SK-N-SH (cell line): ENCODE measurements around the gene ADNP2. TPM values are rescaled to one million over a fixed set of nuclear protein-coding genes. Genes with fewer than 3 reads are reported as not detected.

Experiments
- CTCF ChIA-PET: fragments of 300-600, 350-600 bp; formaldehyde crosslinking; extraction: SDS; loops from one replicate; lab custom pipeline; 2021; lab: Yijun Ruan, JAX
- POLR2A ChIA-PET: fragments of 350-600 bp; sonication (Branson Sonifier 250); formaldehyde crosslinking; extraction: SDS; loops from one replicate; lab custom pipeline; 2020; ENCODE audit warnings: antibody characterized with exemption, inconsistent platforms; lab: Yijun Ruan, JAX
- DNase-seq: peaks from one replicate; pipeline ENCODE4 v3.0.0; 2012
- H2AFZ ChIP-seq: fragments of 200-600 bp; sonication (generic); 2 replicates; pipeline ENCODE4 v1.8.1; 2016; ENCODE audit warnings: antibody characterized with exemption, mild to moderate bottlenecking, low read depth
- H3F3A ChIP-seq: fragments of 200-600 bp; sonication (generic); replicated peaks from 2 replicates; pipeline ENCODE3; 2016; ENCODE audit warnings: antibody characterized with exemption, mild to moderate bottlenecking; ENCODE audit not compliant: insufficient read depth
- H3K27ac ChIP-seq, 2 experiments: fragments of 200-500 bp in 1 of 2; fragments of 200-600 bp in 1 of 2; sonication (Bioruptor generic) in 1 of 2; sonication (generic), shearing (Covaris generic) in 1 of 2; 2 replicates each; pipeline versions ENCODE4 v1.5.1 to v1.6.1; 2014 to 2016; ENCODE audit warnings: low read depth in 2 of 2, inconsistent platforms in 1 of 2, low read length in 1 of 2, mild to moderate bottlenecking in 1 of 2, mixed read lengths in 1 of 2
- H3K27me3 ChIP-seq: fragments of 200-600 bp; sonication (generic), shearing (Covaris generic); 2 replicates; pipeline ENCODE4 v1.6.1; 2016; ENCODE audit warnings: mixed run types; ENCODE audit not compliant: insufficient read depth
- H3K36me3 ChIP-seq, 2 experiments: fragments of 200-500 bp in 1 of 2; fragments of 200-600 bp in 1 of 2; sonication (Bioruptor generic) in 1 of 2; sonication (generic) in 1 of 2; replicated peaks in 1 of 2; 2 replicates each; pipeline versions ENCODE3 to v1.5.1; 2014 to 2016; ENCODE audit warnings: low read length in 1 of 2, mild to moderate bottlenecking in 1 of 2; ENCODE audit not compliant: insufficient read depth in 2 of 2, control insufficient read depth in 1 of 2
- H3K4me1 ChIP-seq, 2 experiments: fragments of 200-500 bp in 1 of 2; fragments of 200-600 bp in 1 of 2; sonication (Bioruptor generic) in 1 of 2; sonication (generic), shearing (Covaris generic) in 1 of 2; 2 replicates each; pipeline versions ENCODE4 v1.5.1 to v1.6.1; 2014 to 2016; ENCODE audit warnings: low read depth in 1 of 2, low read length in 1 of 2, mixed run types in 1 of 2; ENCODE audit not compliant: insufficient read depth in 2 of 2, control insufficient read depth in 1 of 2
- H3K4me2 ChIP-seq: fragments of 200-600 bp; sonication (generic), shearing (Covaris generic); 2 replicates; pipeline ENCODE4 v1.6.1; 2017; ENCODE audit warnings: mixed run types
- H3K4me3 ChIP-seq, 2 experiments: fragments of 200-500 bp in 1 of 2; fragments of 200-600 bp in 1 of 2; sonication (Bioruptor generic) in 1 of 2; sonication (generic), shearing (Covaris generic) in 1 of 2; 2 replicates each; pipeline versions ENCODE4 v1.5.1 to v1.8.1; 2014 to 2016; ENCODE audit warnings: low read depth in 2 of 2, inconsistent platforms in 1 of 2, low read length in 1 of 2, mild to moderate bottlenecking in 1 of 2, mixed read lengths in 1 of 2, moderate library complexity in 1 of 2
- H3K79me2 ChIP-seq: fragments of 200-600 bp; sonication (generic); 2 replicates; pipeline ENCODE4 v1.8.1; 2017; ENCODE audit warnings: mild to moderate bottlenecking; ENCODE audit not compliant: insufficient read depth
- H3K9ac ChIP-seq: fragments of 200-600 bp; sonication (generic); 2 replicates; pipeline ENCODE4 v1.6.1; 2017; ENCODE audit warnings: mixed run types
- H3K9me2 ChIP-seq: fragments of 200-600 bp; sonication (generic); 2 replicates; pipeline ENCODE4 v1.6.1; 2017; ENCODE audit warnings: mixed run types
- H3K9me3 ChIP-seq: fragments of 200-600 bp; sonication (generic); 2 replicates; pipeline ENCODE4 v1.6.1; 2017; ENCODE audit warnings: mixed run types, mild to moderate bottlenecking, moderate library complexity
- H4K20me1 ChIP-seq: fragments of 200-600 bp; sonication (generic); 2 replicates; pipeline ENCODE4 v1.6.1; 2017; ENCODE audit warnings: mild to moderate bottlenecking, mixed run types; ENCODE audit not compliant: insufficient read depth
- EP300 ChIP-seq, 2 experiments: IDR thresholded peaks; 2 replicates each; pipeline versions ENCODE4 v1.4.0 to v1.6.1; 2012; ENCODE audit warnings: borderline replicate concordance in 1 of 2, low read depth in 1 of 2, low read length in 1 of 2
- EZH2phosphoT487 ChIP-seq: fragments of 200-600 bp; sonication (generic); IDR thresholded peaks from 2 replicates; pipeline ENCODE4 v1.6.1; 2017; ENCODE audit warnings: low read depth, mixed run types, mild to moderate bottlenecking, antibody characterized with exemption, moderate library complexity, borderline replicate concordance
- FOXJ3 ChIP-seq: sonication (generic); formaldehyde crosslinking; IDR thresholded peaks from 2 replicates; pipeline ENCODE4 v1.5.1; 2020; ENCODE audit warnings: mild to moderate bottlenecking, missing genetic modification reagents
- FOXM1 ChIP-seq: IDR thresholded peaks from 2 replicates; pipeline ENCODE4 v1.4.0; 2012; ENCODE audit warnings: low read depth, mild to moderate bottlenecking
- JUND ChIP-seq: IDR thresholded peaks from 2 replicates; pipeline ENCODE4 v1.4.0; 2012
- MEF2A ChIP-seq: IDR thresholded peaks from 2 replicates; pipeline ENCODE4 v1.4.0; 2012; ENCODE audit warnings: low read depth, borderline replicate concordance
- NRF1 ChIP-seq: IDR thresholded peaks from 2 replicates; pipeline ENCODE4 v1.6.1; 2012; ENCODE audit warnings: low read depth, mild to moderate bottlenecking, low read length
- RFX5 ChIP-seq: IDR thresholded peaks from 2 replicates; pipeline ENCODE4 v1.6.1; 2012; ENCODE audit warnings: mild to moderate bottlenecking, improper control_type of control experiment, low read length
- RXRA ChIP-seq: IDR thresholded peaks from 2 replicates; pipeline ENCODE4 v1.4.0; 2012; ENCODE audit warnings: low read depth, mild to moderate bottlenecking, borderline replicate concordance
- SMC3 ChIP-seq: IDR thresholded peaks from 2 replicates; pipeline ENCODE4 v1.6.1; 2012; ENCODE audit warnings: low read depth, low read length, improper control_type of control experiment
- WGBS: methylation state at CpG from one replicate; pipeline ENCODE4 v1.1.6; 2017; ENCODE audit warnings: low lambda C conversion rate; 5-methylcytosine and 5-hydroxymethylcytosine counted together
- polyA plus RNA-seq, 3 experiments: library from polyadenylated mRNA; depleted of rRNA; stranded (reverse); fragments of >200 nt; gene quantifications; 2 replicates each; pipeline ENCODE4 v1.2.3, GENCODE V29; 2012
- TF ChIP-seq, protein P1 (sequence below): IDR thresholded peaks from 2 replicates; pipeline ENCODE4; 2012
- TF ChIP-seq, protein P2 (sequence below): fragments of 150-350 bp; IDR thresholded peaks from 2 replicates; pipeline ENCODE4 v1.6.1; 2017; ENCODE audit warnings: antibody characterized with exemption, low read length, low read depth, borderline replicate concordance
- TF ChIP-seq, protein P3 (sequence below): fragments of 150-350 bp; IDR thresholded peaks from 2 replicates; pipeline ENCODE4 v1.6.1; 2016; ENCODE audit warnings: mild to moderate bottlenecking, low read depth, low read length
- TF ChIP-seq, protein P4 (sequence below): IDR thresholded peaks from 2 replicates; pipeline ENCODE4 v1.4.0; 2012; ENCODE audit warnings: low read depth, borderline replicate concordance

Gene ADNP2
- polyA plus RNA-seq, 1 of the 3 experiments (the other 2 are of a cell fraction) = 4.3 TPM

DNA sequence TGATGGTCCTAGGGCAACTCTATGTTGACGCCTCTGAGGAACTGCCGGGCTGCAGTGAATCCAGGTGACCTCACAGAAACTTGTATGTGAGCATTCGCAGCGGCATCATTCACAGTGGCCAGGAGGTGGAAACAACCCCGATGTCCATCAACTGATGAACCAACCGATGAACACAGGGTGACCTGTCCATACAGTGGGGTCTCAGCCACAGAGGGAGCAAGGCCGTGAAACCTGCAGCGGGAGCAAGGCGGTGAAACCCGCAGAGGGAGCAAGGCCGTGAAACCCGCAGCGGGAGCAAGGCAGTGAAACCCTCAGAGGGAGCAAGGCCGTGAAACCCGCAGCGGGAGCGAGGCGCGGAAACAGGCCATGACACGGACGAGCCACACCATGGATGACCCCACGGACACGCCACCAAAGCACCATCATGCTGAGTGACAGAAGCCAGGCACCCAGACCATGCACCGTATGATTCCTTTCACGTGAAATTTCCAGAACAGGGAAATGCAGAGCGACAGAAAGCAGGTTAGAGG lies 75.2 kb downstream of the ADNP2 start:
- CTCF ChIA-PET = no interaction called here

More for the DNA sequence above, 75.2 kb downstream of the ADNP2 start:
- Histone ChIP-seq H3K9ac (no peak overlapping the region), H3K9me3 (no peaks in the 10 kb centered on the region), H3K4me2 (no peak overlapping the region), H3K9me2 (no peaks in the 10 kb centered on the region), H3F3A (no peaks in the 10 kb centered on the region), H3K4me1 (no peaks in the 10 kb centered on the region; a peak in 1 of 4 replicates), H3K27ac (no peak overlapping the region), H2AFZ (no peak overlapping the region), H3K79me2 (no peaks in the 10 kb centered on the region), H3K27me3 (no peaks in the 10 kb centered on the region), H3K4me3 (no peak overlapping the region), H4K20me1 (no peaks in the 10 kb centered on the region), H3K36me3 (no peaks in the 10 kb centered on the region)
- TF ChIP-seq RXRA = no peak
- TF ChIP-seq, protein P1, sequence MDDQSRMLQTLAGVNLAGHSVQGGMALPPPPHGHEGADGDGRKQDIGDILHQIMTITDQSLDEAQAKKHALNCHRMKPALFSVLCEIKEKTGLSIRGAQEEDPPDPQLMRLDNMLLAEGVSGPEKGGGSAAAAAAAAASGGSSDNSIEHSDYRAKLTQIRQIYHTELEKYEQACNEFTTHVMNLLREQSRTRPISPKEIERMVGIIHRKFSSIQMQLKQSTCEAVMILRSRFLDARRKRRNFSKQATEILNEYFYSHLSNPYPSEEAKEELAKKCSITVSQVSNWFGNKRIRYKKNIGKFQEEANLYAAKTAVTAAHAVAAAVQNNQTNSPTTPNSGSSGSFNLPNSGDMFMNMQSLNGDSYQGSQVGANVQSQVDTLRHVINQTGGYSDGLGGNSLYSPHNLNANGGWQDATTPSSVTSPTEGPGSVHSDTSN = no peak
- TF ChIP-seq FOXM1 = no peak
- no peak for TF ChIP-seq EP300 (IDR thresholded peaks at IDR 0.05; ENCODE audit: borderline replicate concordance in 1 of 2, low read depth in 1 of 2, low read length in 1 of 2)
- no peak for TF ChIP-seq EZH2phosphoT487
- TF ChIP-seq, protein P2, sequence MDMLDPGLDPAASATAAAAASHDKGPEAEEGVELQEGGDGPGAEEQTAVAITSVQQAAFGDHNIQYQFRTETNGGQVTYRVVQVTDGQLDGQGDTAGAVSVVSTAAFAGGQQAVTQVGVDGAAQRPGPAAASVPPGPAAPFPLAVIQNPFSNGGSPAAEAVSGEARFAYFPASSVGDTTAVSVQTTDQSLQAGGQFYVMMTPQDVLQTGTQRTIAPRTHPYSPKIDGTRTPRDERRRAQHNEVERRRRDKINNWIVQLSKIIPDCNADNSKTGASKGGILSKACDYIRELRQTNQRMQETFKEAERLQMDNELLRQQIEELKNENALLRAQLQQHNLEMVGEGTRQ = no peak
- TF ChIP-seq, protein P3, sequence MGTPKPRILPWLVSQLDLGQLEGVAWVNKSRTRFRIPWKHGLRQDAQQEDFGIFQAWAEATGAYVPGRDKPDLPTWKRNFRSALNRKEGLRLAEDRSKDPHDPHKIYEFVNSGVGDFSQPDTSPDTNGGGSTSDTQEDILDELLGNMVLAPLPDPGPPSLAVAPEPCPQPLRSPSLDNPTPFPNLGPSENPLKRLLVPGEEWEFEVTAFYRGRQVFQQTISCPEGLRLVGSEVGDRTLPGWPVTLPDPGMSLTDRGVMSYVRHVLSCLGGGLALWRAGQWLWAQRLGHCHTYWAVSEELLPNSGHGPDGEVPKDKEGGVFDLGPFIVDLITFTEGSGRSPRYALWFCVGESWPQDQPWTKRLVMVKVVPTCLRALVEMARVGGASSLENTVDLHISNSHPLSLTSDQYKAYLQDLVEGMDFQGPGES = no peak
- no peak for TF ChIP-seq JUND
- no peak for TF ChIP-seq RFX5
- no peak for TF ChIP-seq NRF1
- TF ChIP-seq FOXJ3 (CRISPR knock-in tag) = no peak
- TF ChIP-seq, protein P4, sequence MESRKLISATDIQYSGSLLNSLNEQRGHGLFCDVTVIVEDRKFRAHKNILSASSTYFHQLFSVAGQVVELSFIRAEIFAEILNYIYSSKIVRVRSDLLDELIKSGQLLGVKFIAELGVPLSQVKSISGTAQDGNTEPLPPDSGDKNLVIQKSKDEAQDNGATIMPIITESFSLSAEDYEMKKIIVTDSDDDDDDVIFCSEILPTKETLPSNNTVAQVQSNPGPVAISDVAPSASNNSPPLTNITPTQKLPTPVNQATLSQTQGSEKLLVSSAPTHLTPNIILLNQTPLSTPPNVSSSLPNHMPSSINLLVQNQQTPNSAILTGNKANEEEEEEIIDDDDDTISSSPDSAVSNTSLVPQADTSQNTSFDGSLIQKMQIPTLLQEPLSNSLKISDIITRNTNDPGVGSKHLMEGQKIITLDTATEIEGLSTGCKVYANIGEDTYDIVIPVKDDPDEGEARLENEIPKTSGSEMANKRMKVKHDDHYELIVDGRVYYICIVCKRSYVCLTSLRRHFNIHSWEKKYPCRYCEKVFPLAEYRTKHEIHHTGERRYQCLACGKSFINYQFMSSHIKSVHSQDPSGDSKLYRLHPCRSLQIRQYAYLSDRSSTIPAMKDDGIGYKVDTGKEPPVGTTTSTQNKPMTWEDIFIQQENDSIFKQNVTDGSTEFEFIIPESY = no peak
- TF ChIP-seq MEF2A = no peak
- TF ChIP-seq SMC3 = no peak
- WGBS = 87% methylated on average over 24 of the region's 26 CpGs
- no peak for DNase-seq
- POLR2A ChIA-PET = no interaction called here
